ENCODE measurements around the gene SLC26A11. TPM values are rescaled to one million over a fixed set of nuclear protein-coding genes. Genes with fewer than 3 reads are reported as not detected.
"Not testable (repeated sequence)": the region's sequence is repeated elsewhere in the genome, so short reads cannot be mapped to it uniquely, and the experiment has no call there.

SLC26A11 gene
- total RNA-seq, 1 experiment from 2014 or later = 6.9 TPM

DNA sequence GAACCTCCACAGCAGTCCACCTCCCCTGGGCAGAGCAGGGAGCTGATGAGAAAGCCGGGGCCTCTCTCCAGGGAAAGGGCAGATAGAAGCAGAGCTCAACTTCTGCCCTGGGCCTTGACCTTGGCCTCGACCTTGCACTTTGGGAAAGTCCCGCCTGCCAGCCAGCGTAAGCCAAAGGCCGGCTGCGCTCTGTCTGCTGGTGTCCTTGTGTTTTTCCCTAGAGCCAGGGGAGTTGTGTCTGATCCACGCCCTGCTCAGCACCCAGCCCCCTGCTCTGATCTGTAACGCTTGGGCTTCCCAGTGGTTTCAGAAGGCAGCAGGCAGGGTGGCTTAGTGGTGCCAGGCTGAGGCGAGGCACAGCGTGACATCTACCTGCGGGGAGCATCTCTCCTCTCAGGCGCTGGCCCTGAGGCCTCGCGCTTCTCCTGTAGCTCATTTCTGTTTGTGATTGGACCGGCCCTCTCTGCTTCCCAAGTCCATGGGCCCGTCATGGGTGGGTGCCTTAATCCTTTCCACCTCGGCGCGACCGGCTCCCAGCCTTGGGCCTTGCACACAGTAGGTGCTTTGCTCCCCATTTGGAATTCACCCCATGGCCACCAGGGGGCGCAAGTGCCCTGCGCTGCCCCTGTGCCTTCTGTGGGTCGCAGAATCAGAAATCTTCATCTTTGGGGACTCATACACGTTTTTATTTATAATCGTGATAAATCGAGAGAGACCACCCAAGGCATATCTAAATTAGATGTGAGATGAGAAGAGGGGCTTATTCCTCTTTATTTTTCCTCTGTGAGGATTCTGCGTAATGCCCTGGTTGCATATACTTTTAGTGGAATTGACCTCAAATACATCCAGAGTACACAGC lies 24.3 kb upstream of the SLC26A11 start:
- no peak for DNase-seq (ENCODE audit: low spot score)

DNA sequence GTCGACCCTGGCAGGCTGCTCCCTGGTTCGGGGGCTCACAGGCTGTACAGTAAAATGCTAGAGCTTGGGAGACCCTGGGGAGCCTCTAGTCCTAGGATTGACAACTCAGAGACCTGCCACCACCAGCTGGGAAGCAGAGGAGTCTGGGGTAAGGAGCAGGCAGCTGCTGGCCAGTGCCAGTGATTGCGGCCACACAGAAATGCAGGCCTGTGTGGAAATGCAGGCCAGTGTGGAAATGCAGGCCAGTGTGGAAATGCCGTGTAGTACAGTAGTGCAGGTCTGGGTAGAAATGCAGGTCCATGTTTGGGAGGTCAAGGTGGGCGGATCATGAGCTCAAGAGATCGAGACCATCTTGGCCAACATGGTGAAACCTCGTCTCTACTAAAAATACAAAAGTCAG lies 23.6 kb upstream of the SLC26A11 start:
- no peak for DNase-seq (ENCODE audit: low spot score)

DNA sequence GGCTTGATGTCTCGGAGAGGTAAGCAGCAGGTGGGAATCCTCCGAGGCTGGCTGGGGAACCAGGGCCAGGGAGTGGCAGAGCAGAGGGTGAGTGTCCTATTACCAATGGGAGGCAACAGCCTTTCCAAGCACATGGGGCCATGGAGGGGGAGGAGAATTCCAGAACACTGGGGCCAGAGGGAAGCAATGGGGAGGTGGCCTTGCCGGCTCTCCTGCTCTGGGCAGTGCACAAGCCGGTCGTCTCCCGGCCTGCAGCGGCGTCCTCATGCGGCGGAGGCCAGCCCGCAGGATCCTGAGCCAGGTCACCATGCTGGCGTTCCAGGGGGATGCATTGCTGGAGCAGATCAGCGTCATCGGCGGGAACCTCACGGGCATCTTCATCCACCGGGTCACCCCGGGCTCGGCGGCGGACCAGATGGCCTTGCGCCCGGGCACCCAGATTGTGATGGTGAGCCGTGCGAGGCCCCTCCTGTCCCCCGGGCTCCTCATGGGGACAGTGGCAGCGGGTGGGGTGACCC lies 22.0 kb upstream of the SLC26A11 start:
- no peak for DNase-seq (ENCODE audit: low spot score)

DNA sequence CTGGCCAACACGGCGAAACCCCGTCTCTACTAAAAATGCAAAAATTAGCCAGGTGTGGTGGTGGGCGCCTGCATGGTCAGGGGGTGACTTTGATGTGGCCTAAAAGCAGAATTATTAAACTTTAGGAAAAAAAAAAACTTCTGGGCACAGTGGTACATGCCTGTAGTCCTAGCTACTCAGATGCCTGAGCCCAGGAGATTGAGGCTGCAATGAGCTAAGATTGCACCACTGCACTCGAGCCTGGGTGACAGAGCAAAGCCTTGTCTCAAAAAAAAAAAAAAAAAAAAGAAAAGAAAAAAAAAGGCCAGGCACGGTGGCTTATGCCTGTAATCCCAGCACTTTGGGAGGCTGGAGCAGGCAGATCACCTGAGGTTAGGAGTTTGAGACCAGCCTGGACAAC lies 20.9 kb upstream of the SLC26A11 start:
- DNase-seq (ENCODE audit: low spot score) = not testable (repeated sequence)

DNA sequence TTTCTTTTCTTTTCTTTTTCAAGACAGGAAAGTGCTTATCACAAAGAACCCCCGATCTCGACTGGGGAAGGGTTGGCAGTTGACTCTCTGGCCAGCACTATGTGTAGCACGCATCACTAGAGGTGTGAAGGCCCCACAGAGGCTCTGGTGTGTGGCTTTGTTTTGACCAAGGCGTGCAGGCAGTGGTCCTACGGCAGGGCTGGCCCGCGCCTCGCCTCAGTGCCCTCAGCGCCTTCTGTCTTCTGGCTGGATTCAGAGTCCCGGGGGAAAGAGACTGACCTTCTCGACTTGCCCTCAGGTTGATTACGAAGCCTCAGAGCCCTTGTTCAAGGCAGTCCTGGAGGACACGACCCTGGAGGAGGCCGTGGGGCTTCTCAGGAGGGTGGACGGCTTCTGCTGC lies 18.8 kb upstream of the SLC26A11 start:
- no peak for DNase-seq (ENCODE audit: low spot score)

DNA sequence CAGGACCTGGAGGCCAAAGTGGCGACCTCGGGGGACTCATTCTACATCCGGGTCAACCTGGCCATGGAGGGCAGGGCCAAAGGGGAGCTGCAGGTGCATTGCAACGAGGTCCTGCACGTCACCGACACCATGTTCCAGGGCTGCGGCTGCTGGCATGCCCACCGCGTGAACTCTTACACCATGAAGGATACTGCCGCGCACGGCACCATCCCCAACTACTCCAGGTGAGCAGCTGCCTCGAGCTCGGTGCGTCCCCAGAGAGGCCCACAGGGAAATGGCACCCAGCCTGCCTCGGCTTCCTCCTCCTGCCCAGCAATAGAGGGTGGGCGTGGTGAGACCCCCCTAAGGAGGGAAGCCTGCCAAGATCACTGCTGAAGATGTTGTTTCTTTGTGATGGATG lies 18.0 kb upstream of the SLC26A11 start:
- DNase-seq (ENCODE audit: low spot score) = no peak

DNA sequence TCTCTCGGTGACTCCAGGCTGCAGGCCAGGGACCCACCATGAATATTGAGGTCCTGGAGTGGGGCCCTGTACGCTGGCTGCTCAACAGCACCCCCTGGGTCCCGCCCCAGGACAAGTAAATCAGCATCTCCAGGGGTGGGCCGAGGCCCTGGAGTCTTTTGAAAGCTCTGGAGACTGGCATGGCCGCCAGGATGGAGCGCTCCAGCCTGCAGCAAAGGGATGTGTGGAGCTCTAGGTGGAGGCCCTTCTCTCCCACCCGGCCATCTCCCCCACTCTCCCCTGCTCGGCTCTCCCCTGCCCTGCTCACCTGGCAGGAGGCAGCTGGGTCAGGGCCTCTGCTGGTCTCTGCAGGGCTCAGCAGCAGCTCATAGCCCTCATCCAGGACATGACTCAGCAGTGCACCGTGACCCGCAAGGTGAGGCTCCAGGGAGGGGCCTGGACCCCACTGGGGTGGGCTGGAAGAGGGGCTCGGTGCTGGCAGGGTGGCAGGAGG lies 16.7 kb upstream of the SLC26A11 start:
- DNase-seq (ENCODE audit: low spot score) = no peak

DNA sequence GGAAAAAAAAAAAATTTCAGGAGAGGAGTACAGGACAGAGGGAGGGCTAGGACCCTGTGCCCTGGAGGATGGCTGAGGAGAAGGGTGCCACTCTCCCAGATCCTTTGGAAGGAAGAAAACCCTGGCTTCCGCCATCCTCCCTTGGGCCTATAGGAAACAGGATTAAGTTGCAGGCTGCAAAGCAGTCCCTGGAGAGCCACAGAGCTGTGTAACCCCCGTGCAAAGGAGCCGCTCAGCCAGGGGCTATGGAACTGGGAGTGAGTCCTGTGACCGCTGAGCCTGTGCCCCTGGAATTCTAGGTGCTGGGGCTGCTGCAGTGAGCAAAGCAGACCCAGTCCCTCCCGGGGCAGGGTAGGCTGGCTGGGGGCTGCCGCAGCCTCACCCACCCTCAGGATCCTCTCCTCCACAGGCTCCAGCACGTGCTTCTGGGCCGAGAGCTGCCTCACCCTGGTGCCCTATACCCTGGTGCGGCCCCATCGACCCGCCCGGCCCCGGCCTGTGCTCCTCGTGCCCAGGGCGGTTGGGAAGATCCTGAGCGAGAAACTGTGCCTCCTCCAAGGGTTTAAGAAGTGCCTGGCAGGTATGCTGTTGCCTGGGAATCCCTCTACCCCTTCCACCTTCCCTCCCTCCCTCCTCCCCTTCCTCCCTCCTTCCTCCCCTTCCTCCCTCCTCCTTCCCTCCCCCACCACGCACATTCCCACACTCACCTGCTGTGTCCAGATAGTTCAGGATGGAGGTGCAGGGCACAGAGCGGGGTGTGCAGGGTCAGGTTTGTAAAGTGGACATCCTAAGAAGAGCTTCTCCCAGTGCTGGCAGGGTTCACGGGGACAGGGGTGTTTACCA lies 15.4 kb upstream of the SLC26A11 start:
- DNase-seq (ENCODE audit: low spot score) = no peak

DNA sequence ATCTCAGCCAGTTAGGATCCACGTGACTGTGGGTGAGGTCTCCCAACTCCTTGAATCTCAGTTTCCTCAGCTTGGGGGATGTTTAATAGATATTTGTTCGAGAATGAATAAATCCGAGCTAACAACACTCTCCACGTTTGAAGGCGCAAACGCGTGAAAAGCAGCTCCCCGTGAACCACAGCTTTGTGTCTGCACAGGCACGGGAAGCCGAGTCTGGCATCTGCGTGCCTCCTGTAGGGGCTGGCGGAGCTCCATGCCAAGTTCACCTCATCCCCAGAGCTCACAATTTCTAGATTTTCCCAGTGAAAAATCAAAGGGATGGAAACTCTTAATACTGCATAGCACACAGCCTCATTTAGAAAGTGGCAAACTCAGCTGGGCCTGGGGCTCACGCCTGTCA lies 14.4 kb upstream of the SLC26A11 start:
- no peak for DNase-seq (ENCODE audit: low spot score)

DNA sequence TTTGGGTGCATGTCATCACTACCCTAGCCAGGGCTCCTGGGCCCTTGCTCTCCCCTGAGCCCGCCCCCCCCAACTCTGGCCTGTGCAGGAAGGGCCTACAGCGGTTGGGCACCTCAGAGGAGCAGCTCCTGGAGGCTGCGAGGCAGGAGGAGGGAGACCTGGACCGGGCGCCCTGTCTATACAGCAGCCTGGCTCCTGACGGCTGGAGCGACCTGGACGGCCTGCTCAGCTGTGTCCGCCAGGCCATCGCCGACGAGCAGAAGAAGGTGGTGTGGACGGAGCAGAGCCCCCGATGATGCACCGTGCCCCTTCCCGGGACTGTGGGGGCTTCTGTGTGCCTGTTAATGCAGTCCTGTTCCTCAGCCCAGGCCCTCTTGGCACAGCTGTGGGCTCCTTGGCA lies 12.2 kb upstream of the SLC26A11 start:
- no peak for DNase-seq (ENCODE audit: low spot score)

DNA sequence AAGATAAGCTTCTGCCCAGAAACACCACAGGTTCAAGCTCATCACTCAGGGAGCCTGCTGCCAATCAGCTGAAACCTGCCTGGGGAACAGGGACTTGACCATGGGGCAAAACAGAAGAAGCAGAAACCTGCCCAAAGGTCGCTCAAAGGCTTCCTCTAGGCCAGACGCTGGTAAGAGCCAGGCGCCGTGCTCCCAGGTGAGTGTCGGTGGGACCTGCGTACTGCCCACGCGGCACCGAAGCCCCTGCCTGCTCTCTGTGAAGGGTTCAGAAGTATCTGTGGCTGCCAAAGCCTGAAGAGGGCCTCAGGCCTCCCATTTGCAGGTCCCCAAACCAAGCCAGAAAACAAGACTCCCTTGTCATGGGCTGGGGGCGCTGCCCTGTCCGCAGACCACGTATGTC lies 10.5 kb upstream of the SLC26A11 start:
- no peak for DNase-seq (ENCODE audit: low spot score)

DNA sequence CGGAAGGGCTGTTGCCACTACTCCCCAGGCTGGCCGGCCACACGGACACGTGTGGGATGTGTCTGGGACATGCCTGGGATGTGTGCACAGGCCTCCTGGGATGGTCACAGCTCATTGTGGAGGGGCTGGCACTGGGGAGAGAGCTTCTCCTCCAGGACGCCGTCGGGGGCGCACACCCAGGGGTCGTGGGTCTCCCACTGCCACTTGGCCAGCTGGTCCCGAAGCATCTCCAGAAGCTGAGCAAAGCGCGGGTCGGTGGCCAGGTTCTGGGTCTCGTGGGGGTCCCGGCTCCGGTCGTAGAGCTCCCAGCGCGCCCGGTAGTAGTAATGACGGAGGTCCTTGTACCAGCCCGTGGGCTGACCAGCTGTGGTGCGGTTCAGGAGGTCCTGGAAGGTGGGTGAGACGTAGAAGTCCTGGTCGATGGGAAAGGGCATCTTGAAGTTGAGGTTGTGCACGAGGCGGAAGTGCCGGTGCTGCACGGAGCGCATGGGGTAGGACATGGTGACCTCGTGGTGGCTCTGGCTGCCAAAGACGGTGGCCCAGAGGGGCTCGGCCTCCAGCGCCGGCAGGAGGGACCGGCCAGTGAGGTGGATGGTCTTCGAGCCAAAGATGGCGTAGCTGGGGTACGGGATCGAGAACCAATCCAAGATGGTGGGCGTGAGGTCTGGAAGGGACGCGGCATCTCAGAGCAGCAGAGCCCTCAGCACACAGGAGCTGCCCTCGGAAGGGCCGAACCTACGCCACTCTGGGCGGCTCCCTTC lies 9.7 kb upstream of the SLC26A11 start:
- DNase-seq (ENCODE audit: low spot score) = no peak

DNA sequence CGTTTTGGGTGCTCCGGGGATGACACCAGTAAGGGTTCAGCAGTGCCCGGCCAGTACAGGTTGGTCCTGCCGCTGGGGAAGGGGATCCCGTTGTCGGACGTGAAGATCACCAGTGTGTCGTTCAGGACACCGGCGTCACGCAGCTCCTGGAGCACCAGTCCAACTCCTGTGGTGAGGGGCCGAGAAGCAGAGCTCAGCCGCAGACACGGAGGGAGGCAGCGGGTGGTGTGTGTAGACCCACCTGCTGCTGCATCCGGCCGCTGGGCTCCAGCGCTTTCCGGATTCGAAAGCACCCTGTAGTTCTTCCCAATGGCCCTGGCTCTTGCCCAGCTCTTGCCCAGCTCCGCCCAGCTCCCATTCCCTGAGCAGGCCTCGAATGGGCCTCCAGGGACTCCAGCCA lies 8.1 kb upstream of the SLC26A11 start:
- DNase-seq (ENCODE audit: low spot score) = no peak

DNA sequence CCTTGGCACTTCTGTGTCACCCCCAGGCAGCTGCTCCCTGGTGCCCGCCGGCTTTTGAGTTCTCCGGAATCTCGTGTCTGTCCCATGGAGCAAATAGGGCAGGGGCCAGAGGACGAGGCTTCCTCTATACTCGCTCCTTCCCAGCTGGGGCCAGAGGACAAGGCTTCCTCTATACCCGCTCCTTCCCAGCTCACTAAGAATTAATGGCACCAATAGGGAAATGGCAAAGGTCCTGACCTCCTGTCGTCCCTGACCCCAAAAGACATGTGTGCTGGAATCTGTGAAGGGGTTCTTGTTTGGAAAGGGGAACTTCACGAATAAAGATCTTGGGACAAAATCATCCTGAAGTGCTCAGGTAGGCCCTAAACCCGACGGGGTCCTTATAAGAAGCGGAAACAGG lies 7.7 kb upstream of the SLC26A11 start:
- no peak for DNase-seq (ENCODE audit: low spot score)

DNA sequence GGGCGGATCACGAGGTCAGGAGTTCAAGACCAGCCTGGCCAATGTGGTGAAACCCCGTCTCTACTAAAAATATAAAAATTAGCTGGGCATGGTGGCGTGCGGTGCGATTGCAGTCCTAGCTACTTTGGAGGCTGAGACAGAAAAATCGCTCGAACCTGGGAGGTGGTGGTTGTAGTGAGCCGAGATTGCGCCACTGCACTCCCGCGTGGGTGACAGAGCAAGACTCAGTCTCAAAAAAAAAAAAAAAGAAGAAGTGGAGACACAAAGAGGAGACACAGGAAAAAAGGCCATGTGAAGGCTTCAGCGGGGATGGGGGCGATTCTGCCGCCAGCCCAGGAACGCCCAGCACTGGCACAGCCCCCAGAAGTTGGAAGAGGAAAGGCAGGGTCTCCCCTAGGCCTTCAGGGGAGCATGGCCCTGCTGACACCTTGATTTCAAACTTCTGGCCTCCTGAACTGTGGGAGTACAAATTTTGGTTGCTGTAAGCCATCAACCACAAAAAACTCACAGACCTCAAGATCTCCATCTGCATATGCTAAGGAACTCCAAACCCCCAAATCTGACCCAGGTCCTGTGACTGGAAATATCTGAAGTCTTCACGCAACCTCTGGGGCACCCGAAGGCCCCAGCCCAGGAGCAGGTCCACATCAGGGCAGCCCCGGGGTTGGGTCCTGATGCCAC lies 7.1 kb upstream of the SLC26A11 start:
- DNase-seq (ENCODE audit: low spot score) = no peak

DNA sequence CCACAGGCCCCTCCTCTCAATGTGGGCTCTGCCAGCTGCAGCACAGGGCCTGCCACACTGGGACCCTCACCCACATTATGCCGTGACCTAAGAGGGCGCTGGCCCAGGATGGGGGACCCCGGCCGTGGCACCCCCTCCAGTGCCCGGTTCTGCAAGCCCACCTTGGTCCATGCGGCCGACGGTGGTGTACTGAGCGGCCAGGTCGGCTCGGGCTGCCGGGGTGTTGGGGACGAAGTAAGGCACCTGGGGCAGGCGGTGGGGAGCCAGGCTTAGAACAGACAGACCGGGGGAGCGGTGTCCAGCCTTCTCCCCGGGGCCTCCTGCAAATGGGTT lies 6.6 kb upstream of the SLC26A11 start:
- no peak for DNase-seq (ENCODE audit: low spot score)

DNA sequence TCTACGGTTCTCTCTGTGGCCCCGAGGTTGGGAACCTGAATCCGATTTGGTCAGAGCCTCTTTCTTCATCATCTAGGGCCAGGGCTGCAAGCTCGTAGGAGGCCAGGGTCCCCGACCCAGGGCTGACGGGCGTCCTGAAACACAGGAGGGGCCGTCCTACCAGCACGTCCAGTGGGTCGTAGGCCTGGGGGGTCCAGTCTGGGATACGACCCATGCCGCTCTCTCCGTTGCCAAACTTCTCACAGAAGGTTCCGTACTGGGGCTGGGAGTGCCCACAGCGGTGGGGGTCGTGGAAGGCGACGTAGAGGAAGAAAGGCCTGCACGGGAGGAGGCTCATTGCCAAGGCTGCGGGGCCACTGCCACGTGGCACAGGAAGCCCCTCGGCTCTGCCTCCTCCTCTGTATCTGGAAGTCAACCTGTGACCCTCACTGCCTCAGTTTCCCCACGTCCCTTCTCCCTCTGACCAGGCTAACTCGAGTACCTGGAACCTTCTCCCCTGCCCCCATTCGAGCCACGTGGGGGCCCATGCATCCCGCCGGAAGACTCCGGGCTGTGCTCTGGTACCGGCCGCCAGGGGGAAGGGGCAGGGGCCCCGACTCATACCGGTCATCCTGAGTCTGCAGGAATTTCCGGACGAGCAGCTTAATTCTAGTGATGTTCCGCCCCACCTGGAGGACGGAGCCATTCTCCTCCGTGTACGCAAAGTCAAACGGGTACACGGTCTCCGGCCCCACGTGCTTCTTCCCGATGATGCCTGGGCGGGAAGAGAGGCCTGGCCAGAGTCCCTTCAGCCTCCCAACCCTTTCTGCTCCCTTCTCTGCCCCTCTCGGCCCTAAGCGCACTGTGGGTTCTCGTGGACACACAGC lies 6.0 kb upstream of the SLC26A11 start:
- no peak for DNase-seq (ENCODE audit: low spot score)

DNA sequence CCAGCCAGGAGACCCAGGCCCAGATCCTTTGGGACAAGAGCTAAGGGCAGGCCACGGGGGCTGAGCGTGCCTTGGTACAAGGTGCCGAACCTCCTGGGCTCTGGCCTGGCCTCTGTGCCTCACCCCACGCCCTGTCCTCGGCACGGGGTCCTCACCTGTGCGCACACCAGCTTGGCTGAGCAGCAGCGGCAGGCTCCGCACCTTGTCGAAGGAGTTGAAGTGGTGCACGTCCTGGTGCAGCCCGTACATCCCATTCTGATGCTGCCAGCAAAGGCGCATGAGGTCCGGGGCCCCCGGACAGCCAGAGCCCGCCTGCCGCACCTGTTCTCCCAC lies 5.4 kb upstream of the SLC26A11 start:
- DNase-seq (ENCODE audit: low spot score) = no peak

DNA sequence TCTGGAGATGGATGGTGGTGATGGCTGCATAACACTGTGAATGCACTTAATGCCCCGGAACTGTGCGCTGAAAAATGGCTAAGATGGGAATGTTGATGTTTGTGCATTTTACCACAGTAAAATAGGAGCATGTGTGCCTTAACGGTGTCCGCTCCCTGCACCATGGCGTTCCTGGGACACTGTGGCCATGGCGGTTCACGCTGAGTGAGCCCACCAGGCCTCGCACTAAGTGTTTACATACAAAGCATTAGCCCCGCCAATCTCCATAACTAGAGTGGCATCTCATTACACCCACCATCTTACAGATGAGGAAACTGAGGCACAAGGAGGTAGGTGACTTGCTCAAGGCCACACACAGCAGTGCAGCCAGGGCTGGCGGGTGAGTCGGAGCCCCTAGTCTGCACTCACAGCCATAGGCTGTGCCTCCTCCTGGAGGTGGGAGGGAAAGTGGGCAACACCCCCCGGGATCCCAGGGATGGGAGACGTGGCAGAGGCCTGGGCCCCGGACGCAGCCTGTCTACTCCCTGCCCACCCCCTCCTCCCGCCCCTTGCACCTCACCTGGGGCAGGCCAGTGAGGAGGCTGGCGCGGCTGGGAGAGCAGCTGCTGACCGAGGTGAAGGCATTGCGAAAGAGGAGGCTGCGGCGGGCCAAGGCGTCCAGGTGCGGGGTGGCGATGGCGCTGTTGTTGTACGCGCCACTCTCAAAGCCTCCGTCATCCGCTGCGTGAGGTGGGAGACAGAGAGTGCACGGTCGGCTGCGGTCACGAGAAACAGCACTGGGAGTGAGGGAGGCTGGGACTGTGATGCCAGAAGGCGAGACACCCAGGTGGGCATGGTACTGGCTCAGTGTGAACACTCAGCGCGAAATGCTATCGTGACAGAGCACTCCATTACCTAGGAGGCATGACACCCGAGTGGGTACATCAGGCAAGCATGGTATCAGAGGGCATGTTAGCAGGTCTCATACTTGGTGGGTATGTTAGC lies 3.5 kb upstream of the SLC26A11 start:
- DNase-seq (ENCODE audit: low spot score) = no peak
